RWPE1 (cell line): ENCODE results near the gene ZNF660.

Source experiments
- CTCF ChIA-PET: fragments of 350-600 bp; sonication (Branson Sonifier 250); formaldehyde crosslinking; extraction: SDS; loops from one replicate; lab custom pipeline; 2021; lab: Yijun Ruan, JAX
- POLR2A ChIA-PET: fragments of 400-600 bp; formaldehyde crosslinking; extraction: SDS; loops from one replicate; lab custom pipeline; 2020; ENCODE audit warnings: antibody characterized with exemption; ENCODE audit not compliant: low non-redundant PET; lab: Yijun Ruan, JAX
- DNase-seq: peaks from one replicate; pipeline ENCODE4 v3.0.0; 2012; ENCODE audit warnings: low spot score
- H3K27ac ChIP-seq: fragments of 450-650 bp; 2 replicates; pipeline ENCODE4 v1.5.1; 2017
- CTCF ChIP-seq: fragments of 450-650 bp; conservative IDR thresholded peaks from 2 replicates; pipeline ENCODE4 v1.5.1; 2017; ENCODE audit warnings: low read depth, mild to moderate bottlenecking

The ZNF660 gene

GRCh38 chr3:44596621-44597020, 11.9 kb downstream of the ZNF660 start:
- DNase-seq = no peak

GRCh38 chr3:44601749-44602148, 17.0 kb downstream of the ZNF660 start:
- no peak for DNase-seq
- POLR2A ChIA-PET = no interaction called here
- CTCF ChIA-PET = no interaction called here
- TF ChIP-seq CTCF = no peak
- H3K27ac ChIP-seq = no peak overlapping the region

More at GRCh38 chr3:44596621-44597020, 11.9 kb downstream of the ZNF660 start:
- POLR2A ChIA-PET = no interaction called here
- no peak overlapping the region for H3K27ac ChIP-seq
- CTCF ChIA-PET = no interaction called here
- TF ChIP-seq CTCF = no peak

GRCh38 chr3:44612678-44613077, 27.9 kb downstream of the ZNF660 start:
- POLR2A ChIA-PET = no interaction called here
- CTCF ChIA-PET = no interaction called here
- no peak overlapping the region for H3K27ac ChIP-seq
- DNase-seq = no peak
- no peak for TF ChIP-seq CTCF

GRCh38 chr3:44624749-44625480, 40.2 kb downstream of the ZNF660 start, which contains the start of gene ZNF197:
TSS of gene ZNF197 (plus strand) at chr3:44625036. CDS start at chr3:44629155, 4,119 bp downstream.
- ChIA-PET POLR2A (interaction anchor here (0.5 kb wide), 1 partner anchor 9 kb away, joined by 4 read pairs; no protein-coding TSS in a partner anchor), CTCF (interaction anchor here (0.7 kb wide), 1 partner anchor 14 kb away, joined by 3 read pairs; no protein-coding TSS in a partner anchor)
- H3K27ac ChIP-seq = peak within 1 kb of the TSS; percentile 90
- peak; percentile 79 for DNase-seq
- no peak for TF ChIP-seq CTCF

- no peak for TF ChIP-seq CTCF
- H3K27ac ChIP-seq = no peak overlapping the region
- ChIA-PET POLR2A (no interaction called here), CTCF (no interaction called here)
- no peak for DNase-seq
These were observed 44.0 kb downstream of the ZNF660 start for GRCh38 chr3:44628716-44629115.

GRCh38 chr3:44632193-44632592, 47.4 kb downstream of the ZNF660 start:
- ChIA-PET POLR2A (no interaction called here), CTCF (no interaction called here)
- no peak for TF ChIP-seq CTCF
- H3K27ac ChIP-seq = no peak overlapping the region
- no peak for DNase-seq
